HL-60/S4 treated with retinoic acid at 250 ng/mL for 4 days and 3 days (cell line): Measurements from ENCODE around the gene ANKRD52.

Experiments
- in situ Hi-C: fragments of 300-500 bp; cut with MboI; formaldehyde crosslinking; loops from 2 replicates; pipeline ENCODE4 v1.7.0; 2022; ENCODE audit warnings: low sequenced_read_pairs

ANKRD52 gene

GRCh38 chr12:56242986-56243385, 15.2 kb downstream of the ANKRD52 start:
- in situ Hi-C loops, result no loop called here

- in situ Hi-C loops, result no loop called here
Observed at GRCh38 chr12:56241424-56242303, 16.5 kb downstream of the ANKRD52 start.

DNA sequence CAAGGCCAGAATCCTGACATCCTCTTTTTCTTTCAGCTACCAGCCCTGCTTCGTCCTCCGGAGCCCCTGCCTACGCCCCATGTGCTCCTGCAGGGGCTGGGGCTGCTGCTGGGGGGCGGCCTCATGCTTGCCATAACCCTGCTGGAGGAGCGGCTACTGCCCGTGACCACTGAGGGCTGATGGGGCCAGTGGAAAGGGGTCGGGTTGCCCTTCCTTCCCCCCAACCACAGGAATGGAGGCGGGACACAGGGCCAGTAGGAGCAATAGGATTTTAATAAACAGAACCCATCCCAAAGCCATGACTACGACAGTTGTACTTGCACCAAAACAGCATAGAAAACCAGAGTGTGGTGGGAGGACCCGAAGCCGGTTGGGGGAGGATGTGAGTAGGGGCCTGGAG, 20.6 kb downstream of the ANKRD52 start:
- in situ Hi-C loops, result no loop called here

- in situ Hi-C loops, result no loop called here
Observed at GRCh38 chr12:56236985-56237384, 21.2 kb downstream of the ANKRD52 start.

DNA sequence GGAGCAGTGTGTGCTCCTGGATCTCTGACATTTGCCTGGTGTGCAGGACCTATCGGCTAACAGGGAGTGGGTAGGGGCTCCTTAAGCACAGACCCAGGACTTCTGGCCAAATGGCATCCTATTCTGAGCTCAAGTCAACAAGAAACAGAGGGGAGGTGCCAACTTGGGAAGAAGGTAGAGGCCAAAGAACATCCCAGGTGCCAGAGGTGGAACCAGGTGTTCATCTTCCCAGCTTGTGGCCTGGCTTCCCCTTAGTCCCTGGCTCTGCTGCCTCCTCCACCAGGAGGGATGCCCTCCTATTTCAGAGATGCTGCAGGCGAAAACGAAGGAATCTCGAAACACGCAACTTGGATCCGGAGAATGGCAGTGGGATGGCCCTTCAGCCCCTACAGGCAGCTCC, 22.1 kb downstream of the ANKRD52 start:
- in situ Hi-C loops, result no loop called here

GRCh38 chr12:56234746-56235436, 23.3 kb downstream of the ANKRD52 start:
- in situ Hi-C loops, result no loop called here

DNA sequence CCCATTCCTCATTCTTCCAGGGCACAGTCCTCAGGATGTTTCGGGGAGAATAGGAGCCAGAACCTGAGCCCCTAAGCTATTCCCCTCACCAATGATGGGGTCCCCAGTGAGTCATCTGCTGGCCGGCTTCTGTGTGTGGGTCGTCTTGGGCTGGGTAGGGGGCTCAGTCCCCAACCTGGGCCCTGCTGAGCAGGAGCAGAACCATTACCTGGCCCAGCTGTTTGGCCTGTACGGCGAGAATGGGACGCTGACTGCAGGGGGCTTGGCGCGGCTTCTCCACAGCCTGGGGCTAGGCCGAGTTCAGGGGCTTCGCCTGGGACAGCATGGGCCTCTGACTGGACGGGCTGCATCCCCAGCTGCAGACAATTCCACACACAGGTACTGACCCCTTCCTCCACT, 27.0 kb downstream of the ANKRD52 start:
- in situ Hi-C loops, result no loop called here

GRCh38 chr12:56230432-56231183, 27.6 kb downstream of the ANKRD52 start:
- in situ Hi-C loops, result no loop called here

DNA sequence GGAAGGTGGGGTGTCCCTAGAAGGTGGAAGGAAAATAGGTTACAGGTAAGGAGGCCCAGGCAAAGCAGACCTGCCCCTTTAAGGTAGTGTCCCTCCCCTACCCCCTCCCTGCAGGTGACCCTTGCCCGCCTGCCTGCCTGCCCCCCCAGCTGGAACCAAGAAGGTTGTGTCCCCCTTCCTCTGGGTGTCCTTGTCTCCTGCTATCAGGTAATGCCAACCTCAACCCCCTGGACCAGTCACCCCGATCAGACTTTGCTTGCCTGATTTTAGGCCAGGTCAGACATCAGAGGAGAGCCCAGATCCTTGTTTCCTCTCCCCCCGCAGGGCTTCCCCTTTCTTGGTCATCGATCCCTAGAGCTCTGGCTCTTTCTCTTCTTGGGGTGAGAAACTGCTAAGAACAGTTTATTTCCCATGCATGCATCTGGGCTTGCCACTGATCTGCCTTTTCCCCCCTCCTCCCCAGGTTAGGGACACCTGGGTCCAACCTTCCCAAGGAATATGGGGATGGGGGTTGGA, 28.2 kb downstream of the ANKRD52 start, which contains the start of gene SLC39A5:
Gene SLC39A5 (plus strand): TSS at position 136 of the 516 bp plus-strand sequence. CDS start 1,224 bp downstream, outside the sequence.
- in situ Hi-C loops, result no loop called here

DNA sequence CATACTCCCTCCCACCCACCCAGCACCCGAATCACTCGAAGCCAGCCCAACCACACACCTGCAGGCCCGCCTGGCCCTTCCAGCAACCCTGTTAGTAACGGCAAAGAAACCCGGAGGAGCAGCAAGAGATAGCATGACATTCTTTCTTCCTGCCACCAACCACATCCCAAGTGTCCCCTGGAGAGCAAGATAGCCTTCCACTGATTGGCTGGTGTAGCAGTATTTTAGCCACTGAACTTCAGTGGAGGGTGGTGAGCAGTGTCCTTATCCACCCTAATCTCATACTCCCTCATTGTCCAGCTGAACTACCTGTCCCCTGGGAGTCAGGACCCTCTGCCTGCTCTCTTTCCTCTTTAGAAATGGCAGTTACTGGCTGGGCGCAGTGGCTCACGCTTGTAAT, 29.1 kb downstream of the ANKRD52 start:
- in situ Hi-C loops, result no loop called here

GRCh38 chr12:56224954-56225353, 33.2 kb downstream of the ANKRD52 start:
- in situ Hi-C loops, result no loop called here

DNA sequence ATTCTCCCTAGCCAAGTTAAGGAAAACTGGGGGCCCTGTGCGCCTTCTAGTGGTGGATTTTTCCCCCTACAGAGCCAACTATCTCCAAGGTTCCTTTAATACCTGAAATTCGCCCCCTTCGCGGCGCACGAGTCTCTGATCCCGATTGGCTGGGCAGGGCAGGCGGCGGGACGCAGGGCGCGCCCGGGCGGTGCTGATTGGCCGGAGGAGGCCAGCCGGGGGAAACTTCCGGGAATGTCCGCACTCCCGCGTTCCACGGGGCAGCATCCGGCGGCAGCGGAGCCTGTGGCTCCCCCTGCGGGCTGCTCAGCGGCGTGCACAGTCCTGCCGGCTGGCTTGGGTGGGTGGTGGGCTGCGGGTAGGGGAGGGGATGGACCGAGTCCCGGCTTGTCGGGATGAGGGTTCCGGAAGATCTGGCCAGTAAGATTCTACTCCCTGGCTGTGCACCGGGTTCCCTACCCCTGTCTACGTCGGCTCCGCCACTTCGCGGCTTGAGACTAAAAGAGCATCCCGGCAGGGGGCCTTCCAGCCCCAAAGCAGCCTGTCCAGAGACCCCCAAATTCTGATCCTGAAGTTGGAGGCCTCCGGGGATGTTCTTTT, 34.0 kb downstream of the ANKRD52 start, which contains the start of gene NABP2:
Gene NABP2 (plus strand): TSS at position 241 of the 600 bp plus-strand sequence. CDS start 515 bp downstream, outside the sequence.
- in situ Hi-C loops, result no loop called here

- in situ Hi-C loops, result no loop called here
Observed at GRCh38 chr12:56223571-56224101, 34.5 kb downstream of the ANKRD52 start.

DNA sequence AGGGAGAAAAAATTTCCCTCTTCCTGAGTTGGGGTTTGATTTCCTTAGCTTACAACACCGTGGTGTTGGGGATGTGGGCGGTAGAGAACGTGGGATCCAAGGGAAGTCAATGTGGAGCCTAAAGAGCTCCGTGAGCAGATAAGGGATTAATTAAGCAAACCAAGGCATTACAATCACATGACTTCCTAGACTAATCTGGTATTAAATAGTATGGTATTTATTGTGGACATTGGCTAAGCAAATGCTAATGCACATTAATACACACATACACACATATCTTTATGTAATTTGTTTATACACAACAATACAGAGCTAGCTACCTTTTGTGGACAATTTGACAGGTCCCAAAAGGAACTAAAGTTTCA, 35.7 kb downstream of the ANKRD52 start:
- in situ Hi-C loops, result no loop called here

DNA sequence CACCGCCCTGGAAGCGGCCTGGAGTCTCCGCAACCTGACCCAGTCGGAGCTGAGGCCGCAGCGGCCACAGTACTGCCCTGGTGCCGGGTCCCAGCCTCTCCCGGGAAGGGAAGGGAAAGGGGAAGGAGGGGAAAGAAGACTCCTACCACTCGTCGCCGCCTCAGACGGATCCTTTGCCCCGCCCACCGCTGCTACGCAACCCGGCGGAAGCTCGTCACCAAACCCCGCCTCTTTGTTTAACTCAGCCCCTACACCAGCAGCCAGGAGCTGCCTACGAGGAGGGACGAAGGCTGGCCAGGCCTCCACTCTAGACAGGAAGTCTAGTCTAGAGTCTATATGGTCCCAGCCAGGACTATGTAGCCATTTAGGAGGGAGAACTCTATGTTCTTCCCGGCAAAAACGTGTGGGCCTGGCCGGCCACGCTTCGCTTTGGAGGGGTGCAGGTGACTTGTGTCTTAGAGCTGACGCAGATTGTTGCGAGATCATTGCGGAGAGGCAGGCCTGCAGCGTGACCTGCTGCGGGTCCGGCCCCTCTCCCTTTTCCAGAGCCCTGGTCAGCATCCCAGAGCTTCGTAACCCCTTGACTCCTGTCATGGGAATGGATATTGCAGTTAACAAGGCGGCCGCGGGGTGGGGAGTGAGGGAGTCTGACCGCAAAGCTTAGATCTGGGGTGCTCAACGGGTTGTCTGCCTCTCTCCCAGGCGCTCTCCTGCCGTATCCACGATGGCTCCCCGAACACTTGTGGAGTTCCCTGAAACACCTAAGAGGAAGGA, 36.2 kb downstream of the ANKRD52 start, which contains the start of gene RNF41:
Gene RNF41 (minus strand): TSS at position 166 of the 774 bp plus-strand sequence. CDS start 7,875 bp downstream, outside the sequence.
- in situ Hi-C loops, result no loop called here

GRCh38 chr12:56221232-56221756, 36.9 kb downstream of the ANKRD52 start:
- in situ Hi-C loops, result no loop called here

GRCh38 chr12:56220611-56221231, 37.5 kb downstream of the ANKRD52 start:
- in situ Hi-C loops, result no loop called here

- in situ Hi-C loops, result no loop called here
Observed at GRCh38 chr12:56219840-56220239, 38.3 kb downstream of the ANKRD52 start.

GRCh38 chr12:56216461-56216860, 41.7 kb downstream of the ANKRD52 start:
- in situ Hi-C loops, result no loop called here
